GM18517 (cell line): ENCODE results near the gene CPB2.

Source experiments
- ATAC-seq: cut with Tn5 transposase; IDR thresholded peaks from one replicate; pipeline ENCODE4 v1.9.1; 2021; ENCODE audit warnings: mild to moderate bottlenecking, moderate library complexity; ENCODE audit not compliant: unreplicated experiment

Gene CPB2

GRCh38 chr13:46100191-46100815 is 4.5 kb downstream of the CPB2 start:
- peak; percentile 44 for ATAC-seq

GRCh38 chr13:46097663-46098062 is 7.2 kb downstream of the CPB2 start:
- no peak for ATAC-seq

- no peak for ATAC-seq
Observed at GRCh38 chr13:46097015-46097414, 7.8 kb downstream of the CPB2 start.

DNA sequence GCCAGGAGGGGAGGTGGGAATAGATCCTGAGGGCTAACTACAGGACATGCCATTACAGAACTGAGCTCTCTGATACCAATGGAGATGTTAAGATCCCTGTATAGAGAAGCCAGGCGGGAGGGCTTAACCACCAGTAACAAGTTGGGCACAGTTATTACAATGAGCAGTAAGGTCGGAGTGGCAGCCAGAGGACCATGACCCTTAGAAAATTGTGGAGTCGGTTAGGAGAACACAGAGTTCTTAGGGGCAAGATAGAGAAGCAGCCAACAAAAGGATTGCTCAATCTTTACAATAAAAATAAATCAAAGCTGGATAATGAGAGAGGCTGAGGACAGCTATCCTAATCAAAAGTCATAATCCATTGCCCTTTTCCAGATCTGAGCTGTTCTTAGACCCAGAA is 10.4 kb downstream of the CPB2 start:
- no peak for ATAC-seq

DNA sequence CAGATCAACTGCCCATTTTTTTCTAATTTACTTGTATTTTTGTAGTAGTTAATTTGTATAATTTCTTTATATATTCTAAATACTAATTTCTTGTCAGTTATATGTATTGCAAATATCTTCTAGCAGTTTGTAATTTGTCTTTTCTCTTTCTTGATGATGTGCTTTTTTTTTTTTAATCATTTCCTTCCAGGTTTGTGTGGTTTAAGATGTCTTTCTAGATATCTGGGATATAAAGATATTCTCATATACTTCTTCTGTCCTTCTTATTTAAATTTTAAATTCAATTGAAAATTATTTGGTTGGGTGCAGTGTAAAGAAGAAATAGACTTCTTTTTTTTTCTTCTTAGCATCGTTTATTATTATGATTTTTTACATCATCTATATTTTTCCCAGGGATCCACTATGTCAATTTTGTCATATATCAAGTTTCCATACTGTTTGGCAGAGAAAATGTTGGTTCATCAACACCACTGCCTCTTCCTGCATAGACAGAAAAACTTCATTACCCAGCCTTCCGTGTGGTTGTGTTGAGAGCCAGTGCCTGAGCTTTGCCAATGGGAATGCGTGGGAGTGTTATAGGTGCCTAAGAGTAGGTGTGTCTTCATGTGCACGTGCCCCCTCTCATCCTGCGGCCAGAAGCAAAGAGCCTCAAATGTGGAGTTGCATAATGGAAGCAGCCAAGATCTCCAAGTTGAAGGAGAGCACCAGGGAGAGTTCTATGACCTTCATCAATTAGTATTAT is 15.8 kb downstream of the CPB2 start:
- no peak for ATAC-seq

- ATAC-seq, result no peak
Observed at GRCh38 chr13:46087481-46087880, 17.4 kb downstream of the CPB2 start.

- no peak for ATAC-seq
Observed at GRCh38 chr13:46086985-46087384, 17.8 kb downstream of the CPB2 start.

GRCh38 chr13:46086421-46086922 is 18.4 kb downstream of the CPB2 start:
- no peak for ATAC-seq

DNA sequence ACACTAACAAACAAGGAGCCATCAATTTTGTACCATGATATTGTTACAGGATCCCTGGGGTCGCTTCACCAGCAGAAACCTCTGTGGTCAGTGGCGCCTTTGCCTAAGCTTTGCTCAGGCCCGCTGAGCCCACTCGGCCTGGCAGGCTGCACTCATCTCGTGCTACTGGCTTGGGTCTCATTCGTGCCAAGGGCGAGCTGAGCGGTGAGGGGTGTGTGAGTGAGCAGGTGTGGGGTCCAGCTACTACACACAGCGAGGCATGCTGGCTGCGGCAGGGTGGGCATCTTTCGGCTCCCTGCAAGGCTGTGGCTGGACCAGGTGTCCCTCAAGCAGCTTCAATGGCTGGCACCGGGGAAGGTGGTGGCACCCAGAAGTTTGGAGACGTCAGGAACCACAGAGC is 19.1 kb downstream of the CPB2 start:
- ATAC-seq, result no peak

DNA sequence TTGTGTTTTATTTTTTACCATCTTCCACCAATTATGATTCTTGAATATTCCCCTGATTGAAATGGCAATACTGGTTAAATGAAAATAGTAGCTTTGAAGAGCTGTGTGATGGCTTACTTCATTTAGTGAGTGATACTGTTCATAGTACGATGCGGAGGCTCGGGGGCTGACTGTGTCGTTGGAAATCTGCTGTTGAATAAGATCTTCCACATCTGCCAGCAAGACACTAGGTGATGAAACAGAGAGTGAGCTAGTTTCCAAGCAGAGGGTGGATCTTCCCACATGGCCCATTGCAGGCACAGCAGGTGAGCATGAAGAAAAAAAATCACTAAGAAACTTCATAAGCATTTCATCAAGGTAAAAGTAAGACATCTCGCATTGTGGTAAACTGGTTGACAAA is 22.5 kb downstream of the CPB2 start:
- ATAC-seq, result no peak

GRCh38 chr13:46079770-46080169 is 25.1 kb downstream of the CPB2 start:
- ATAC-seq, result no peak

- no peak for ATAC-seq
Observed at GRCh38 chr13:46077265-46077664, 27.6 kb downstream of the CPB2 start.

GRCh38 chr13:46076827-46077226 is 28.0 kb downstream of the CPB2 start:
- no peak for ATAC-seq

GRCh38 chr13:46075811-46076210 is 29.0 kb downstream of the CPB2 start:
- ATAC-seq, result no peak

GRCh38 chr13:46071590-46072249 is 33.1 kb downstream of the CPB2 start:
- ATAC-seq, result peak; percentile 94

- no peak for ATAC-seq
Observed at GRCh38 chr13:46063292-46063691, 41.5 kb downstream of the CPB2 start.

DNA sequence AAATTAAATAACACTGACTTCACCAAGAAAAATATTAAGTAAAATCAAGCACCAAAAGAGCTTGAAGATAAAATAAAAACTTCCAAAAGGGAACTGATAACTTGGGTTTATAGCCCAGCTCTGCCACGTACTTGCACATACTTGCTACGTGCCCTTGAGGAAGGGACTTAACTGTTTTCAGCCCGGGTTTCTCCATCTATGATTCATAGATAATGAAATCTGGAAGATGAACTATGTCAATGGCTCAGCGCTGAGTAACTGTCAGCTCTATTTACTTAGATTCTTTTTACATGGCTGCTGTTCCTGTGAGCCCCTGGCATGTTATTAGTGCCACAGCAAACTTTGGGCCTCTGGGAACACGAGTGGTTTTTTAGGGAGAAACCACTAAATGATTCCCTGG is 42.6 kb downstream of the CPB2 start:
- ATAC-seq, result no peak

DNA sequence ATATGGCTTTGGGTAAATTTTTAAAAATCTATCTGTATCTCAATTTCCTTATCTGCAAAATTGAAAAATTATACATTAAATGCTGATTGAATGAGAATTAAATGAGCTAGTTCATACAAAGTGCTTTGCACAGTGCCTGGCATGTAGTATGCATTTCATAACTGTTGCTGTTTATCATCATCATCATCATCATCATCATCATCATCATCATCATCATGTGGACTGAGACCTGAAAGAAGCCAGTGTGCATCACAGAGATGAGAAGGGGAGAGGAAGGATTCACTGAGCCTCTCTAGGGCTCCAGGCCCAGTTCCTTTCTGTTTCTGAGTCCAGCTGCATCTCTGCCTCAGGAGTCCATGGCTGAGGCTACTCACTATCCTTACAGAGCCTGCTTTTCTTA is 45.4 kb downstream of the CPB2 start:
- ATAC-seq, result no peak

DNA sequence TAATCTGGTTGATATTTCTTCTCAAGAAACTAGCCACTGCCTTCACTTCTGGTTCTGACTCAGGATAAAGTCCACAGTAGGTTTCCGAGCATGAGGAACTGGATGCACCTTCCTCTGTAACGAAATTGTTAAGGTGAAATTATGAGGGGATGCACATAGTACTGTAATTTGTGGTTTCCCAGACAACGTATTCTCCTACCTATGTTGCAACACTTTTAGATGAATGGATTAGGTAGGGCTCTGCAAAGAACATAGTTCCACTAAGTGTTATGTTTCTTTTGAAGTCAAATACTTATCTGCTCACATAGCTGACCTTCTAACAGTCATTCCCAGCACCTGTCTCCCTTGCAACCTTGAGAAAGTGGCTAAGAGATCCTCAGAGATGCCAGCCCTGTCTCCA is 46.6 kb downstream of the CPB2 start:
- no peak for ATAC-seq

- ATAC-seq, result no peak
Observed at GRCh38 chr13:46057256-46058015, 47.4 kb downstream of the CPB2 start.
